GM18867 (cell line): Measurements from ENCODE around the gene PKD2.
"Not testable (repeated sequence)": the region's sequence is repeated elsewhere in the genome, so short reads cannot be mapped to it uniquely, and the experiment has no call there.

Experiments used
- ATAC-seq: cut with Tn5 transposase; IDR thresholded peaks from one replicate; pipeline ENCODE4 v1.9.1; 2021; ENCODE audit warnings: mild to moderate bottlenecking, moderate library complexity; ENCODE audit not compliant: unreplicated experiment

The PKD2 gene

DNA sequence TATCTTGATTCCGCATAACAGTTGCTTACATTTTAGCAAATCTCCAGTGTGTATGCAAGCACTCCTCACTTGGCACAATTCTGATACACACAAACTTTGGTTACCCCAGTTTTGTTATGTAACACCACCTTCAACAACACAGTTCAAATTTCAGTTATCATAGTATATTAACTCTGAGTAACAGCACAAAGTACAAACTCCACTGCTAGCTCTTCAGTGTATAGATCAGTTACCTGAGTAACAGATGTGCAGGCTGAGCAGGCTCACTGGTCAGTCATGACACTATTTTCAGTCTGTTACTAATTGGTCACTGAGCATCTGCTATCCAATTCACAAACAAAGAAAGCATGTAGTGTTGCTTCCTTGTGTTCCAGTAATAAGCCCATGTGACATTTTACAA, 55.4 kb downstream of the PKD2 start:
- ATAC-seq: no peak

DNA sequence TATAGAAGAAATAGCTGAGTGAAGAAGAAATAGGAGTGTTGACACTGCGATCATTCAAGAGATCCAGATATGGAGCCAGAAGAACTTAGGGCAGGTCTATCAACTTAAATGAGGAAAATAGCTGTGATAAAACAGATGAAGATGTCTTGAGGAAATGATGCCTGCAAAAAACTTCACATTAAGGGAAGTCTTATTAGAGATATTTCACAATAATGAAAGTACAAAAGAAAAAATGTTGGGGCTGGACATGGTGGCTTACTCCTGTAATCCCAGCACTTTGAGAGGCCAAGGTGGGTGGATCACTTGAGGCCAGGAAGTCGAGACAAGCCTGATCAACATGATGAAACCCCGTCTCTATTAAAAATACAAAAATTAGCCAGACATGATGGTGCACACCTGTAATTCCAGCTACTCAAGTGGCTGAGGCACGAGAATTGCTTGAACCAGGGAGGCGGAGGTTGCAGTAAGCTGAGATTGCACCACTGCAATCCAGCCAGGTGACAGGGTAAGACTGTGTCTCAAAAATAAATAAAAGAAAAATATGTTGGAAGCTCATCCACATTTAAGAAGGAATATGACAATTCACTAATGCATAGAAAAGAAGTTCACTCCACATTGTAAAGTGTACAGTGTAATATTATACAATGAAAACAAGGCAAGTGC, 56.3 kb downstream of the PKD2 start:
- no peak for ATAC-seq

DNA sequence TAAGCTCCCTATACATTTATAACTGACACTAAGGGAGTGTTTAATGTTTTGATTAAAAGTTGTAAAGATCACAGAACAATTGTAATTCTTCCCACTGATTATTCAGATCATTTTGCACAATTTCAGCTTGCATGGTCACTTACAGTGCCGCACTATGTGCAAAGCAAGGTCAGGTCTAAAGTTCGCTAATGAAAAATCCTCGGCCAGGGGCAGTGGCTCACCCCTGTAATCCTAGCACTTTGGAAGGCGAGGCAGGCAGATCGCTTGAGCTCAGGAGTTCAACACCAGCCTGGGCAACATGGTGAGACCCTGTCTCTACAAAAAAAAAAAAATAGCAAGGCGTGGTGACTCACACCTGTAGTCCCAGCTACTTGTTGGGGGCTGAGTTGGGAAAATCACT, 57.0 kb downstream of the PKD2 start:
- no peak for ATAC-seq

DNA sequence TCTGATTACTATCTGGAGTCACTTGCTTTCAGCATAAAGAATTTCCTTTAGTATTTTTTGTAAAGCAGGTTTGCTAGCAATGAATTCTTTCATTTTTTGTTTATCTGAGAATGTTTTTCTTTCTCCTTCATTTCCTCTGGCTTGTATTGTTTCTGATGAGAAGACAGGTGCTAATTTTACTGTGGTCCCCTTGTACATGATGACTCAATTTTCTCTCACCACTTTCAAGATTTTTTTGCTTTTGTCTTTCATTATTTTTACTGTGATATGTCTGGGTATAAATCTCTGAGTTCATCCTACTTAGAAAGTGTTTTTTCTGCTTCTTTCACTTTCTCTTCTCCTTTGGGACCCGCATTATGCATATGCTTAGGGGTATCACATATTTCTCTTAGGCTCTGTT, 62.6 kb downstream of the PKD2 start:
- no peak for ATAC-seq

DNA sequence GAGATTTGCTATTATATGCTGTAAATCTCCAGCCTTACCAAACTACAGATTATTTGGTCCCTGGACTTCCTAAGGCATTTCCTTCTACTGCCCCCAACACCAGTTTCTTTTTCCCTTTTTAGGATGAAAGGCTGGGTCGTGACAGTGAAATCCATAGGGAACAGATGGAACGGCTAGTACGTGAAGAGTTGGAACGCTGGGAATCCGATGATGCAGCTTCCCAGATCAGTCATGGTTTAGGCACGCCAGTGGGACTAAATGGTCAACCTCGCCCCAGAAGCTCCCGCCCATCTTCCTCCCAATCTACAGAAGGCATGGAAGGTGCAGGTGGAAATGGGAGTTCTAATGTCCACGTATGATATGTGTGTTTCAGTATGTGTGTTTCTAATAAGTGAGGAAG, 67.9 kb downstream of the PKD2 start:
- no peak for ATAC-seq

DNA sequence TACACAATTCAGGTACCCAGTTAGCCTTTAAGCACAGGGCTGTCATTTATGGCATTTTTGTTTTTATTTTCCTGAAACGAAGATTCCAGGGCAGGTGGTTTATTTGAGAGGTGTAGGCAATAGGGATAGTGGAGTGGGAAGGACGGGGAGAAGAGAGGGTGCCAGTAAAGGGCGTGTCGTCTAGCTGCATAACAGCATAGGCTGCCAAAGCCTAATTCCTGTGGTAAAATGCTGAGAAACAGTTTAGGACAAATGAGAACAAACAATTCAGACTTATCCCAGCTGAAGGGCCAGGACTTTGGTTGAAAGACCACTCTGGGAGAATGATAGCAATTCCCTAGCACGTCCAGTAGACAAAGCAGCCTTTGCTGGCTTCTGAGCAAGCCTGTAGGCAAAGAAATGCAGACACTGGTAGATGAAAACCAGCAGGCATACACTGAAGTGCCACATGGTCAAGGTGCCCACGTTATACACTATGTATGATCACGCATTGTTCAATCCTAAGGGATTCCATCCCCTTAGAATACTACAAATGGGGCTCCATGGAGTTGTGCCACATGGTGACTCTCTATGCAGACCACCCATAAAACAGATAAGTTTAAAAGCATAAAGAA, 70.6 kb downstream of the PKD2 start:
- no peak for ATAC-seq

DNA sequence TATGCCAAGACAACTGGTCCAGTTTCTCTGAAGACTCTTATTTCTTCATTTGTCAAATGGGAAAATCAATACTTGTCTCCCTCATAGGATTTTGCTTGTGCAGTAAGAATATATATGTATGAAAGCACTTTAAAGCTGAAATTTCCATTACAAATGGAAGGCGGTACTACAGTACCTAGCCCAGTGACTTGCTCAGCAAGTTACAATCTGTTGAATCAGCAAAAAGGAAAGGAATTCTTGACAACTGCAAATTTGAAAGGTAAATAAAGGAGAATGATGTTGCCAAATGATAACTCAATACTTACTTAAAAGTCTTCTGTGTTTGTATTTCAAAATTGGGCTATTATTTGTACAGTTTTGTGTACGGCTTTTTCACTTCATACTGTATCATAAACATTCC, 71.1 kb downstream of the PKD2 start:
- no peak for ATAC-seq

DNA sequence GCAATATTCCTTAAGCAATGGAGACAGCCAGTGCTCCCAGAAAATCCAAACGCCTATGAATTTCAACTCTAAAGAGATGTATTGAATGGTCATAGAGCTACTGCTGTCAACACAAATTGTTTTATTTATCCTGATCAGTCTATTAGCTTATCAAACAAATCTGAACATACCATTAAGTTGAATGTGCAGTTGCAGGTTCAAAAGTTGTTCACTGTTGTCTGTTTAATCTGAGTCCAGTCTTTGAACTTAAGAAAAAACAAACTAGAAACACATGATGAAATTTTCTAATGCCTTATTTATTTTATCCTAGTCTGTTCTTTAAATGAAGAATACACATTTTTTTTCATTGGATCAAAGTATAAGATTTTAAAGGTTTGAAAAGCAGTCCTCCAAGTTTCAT, 73.2 kb downstream of the PKD2 start:
- no peak for ATAC-seq

DNA sequence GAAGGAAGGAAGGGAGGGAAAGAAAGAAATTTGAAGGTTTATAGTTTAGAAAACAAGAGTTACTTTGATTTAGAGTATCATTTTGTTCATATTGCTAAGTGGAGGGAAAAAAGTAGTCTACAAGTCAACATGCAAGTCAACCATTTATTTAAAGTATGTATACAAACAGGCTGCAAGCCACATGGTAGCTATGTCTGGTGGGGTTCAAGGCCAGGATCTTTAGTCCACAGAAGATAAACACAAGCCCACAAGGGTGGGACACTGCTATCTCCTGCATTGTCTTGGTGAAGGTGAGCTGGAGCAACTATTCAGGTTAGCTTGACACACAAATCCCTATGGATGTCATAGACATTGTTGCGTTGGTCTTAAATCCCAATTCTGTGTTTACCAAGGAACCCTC, 79.6 kb downstream of the PKD2 start:
- no peak for ATAC-seq

DNA sequence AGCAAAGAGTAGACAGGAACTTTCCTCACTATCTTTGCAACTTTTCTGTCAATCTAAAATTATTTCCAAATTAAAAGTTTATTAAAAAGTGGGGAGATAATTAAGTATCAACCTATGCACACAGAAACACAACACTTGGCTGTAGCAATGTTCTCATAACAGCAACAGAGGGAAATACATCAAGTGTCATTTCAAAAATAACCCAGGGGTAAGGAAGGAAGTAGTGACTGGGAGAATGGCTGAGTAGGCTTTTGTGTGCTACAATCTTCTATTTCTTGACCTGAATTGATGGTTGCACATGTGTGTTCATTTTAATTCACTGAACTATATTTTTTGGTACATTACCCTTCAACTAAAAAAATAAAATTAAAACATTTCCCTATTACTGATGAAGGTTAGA, 83.5 kb downstream of the PKD2 start:
- ATAC-seq: no peak

DNA sequence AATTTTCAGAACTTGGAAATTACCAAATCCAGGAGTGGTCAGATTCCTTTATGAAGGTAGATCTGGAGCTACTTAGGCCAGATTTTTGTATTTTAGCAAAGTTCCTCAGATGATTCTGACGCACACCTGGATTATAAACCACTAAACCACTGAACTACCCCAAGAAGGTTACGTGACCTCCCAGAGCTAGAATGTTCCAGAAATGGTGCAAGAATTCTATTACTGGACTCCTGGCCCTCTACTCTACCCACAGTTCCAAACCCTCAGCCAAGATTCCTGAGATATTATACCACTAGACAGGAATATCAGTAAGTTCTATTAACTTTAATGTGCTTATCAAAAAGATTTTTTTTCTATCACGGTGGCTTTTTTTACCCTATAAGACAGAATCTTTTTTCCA, 83.9 kb downstream of the PKD2 start:
- no peak for ATAC-seq

DNA sequence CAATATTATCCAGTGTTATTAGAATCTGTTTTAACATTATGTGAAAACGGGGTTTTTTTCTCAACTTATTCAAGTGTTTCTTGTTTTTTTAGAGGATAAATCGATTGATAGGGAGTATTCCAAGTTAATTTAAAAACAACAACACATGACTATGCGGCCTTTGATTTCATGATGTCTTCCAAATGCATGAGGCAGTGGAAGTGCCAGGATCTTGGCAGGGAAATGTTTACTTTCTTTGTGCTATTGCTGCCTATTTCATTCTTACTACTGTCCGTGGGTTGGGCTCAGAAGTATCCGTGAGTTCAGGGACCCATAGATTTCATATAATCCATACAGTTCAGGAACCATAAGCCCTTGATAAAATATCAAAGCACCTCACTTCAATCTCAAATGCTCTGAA, 86.4 kb downstream of the PKD2 start:
- ATAC-seq: no peak

DNA sequence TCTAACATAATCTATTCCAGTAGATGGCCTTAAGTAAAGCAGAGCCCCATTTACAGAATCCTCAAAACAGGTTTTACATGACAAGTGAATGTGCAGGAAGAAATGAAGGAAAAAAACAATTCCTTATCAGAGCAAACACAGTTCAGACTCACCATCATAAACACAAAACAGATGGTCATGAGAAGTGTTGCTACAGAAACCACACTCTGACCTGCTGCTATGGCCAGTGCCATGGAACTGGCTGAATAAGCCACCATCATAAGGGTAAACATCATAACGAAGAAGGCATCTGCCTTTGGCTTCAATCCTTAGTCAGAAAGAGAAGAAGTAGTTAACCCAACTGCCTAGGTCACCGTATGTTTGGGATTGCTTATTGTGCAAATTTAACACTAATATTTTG, 89.9 kb downstream of the PKD2 start:
- ATAC-seq: no peak

DNA sequence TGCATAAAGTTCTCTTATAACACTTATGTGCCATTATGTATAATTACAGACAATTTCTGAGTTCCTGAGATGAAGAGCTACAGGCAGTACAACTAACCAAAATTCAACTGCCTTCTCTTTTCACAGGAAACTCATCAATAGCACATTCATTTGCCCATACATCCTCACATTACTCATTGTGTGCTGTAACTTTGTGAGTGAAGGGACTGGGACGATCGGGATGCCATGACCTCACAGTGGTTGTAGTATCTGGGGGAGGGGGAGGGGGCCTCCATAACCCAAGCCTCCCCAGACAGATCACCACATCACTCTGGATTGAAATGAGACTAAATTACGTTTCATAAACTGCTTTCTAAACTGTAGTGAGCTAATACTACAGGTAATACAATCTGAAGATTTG, 90.3 kb downstream of the PKD2 start:
- no peak for ATAC-seq

DNA sequence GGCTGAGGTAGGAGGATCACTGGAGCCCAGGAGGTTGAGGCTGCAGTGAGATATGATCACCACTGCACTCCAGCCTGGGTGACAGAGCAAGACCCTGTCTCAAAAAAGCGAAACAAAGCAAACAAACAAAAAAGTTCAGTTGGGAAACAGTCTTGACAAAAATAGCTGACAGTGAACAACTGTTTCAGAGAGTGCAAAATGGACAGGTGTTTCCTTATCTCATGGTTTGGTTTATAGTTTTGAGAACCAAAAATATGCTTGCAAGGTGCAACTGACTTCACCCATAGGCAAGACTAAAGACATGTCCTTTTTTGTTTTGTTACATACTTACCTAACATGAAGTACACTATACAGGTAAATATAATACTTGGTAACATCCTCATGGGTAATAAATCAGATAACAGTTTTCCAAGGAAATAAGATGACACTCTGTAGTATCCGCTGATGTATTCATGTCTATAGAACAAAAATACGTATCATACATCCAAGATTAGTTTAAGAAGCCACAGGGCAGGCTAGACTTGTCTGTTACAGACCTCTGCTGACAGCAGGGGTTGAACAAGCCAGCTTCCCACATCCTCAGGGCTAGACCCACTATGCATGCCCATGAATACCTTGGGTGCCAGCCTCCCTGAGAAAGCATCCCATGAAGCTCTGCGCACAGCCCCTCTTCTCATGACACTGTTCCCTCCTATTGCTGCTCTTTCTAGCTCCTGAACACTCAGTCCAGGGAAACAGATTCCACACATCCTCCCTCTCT, 91.7 kb downstream of the PKD2 start:
- ATAC-seq: peak; percentile 49

DNA sequence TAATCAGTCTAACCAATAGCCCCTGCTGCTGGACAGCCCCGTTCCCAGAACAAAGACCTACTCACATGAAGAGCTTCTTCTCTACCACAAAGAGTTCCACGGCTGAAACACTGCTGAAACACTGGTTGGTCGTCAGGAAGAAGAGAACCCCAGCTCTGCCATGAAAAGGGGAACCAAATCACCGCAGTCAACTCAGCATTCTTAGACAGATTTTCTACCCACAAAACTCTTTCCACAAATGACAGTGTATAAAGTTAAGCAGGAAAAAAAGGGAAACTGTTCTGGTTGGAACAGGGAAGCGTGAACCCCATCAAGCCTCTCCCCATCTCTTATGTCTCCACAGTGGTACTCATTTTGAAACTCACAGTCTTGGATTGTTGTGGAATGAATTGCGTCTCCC, 93.7 kb downstream of the PKD2 start:
- no peak for ATAC-seq

DNA sequence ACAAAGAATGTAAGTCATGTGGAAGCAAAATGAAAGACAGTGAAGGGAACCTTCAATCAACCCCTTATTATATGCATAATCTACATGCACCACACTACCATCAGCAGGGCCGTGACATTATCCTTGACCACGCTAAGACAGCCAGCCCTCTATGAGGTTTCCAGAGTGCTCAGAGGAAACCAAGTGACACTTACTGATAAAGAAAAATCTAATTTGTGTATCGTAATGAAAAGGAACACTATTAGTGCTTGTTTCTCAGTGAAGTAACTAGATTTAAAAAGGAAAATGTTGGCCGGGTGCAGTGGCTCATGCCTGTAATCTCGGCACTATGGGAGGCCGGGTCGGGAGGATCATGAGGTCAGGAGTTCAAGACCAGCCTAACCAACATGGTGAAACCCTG, 94.6 kb downstream of the PKD2 start:
- no peak for ATAC-seq

DNA sequence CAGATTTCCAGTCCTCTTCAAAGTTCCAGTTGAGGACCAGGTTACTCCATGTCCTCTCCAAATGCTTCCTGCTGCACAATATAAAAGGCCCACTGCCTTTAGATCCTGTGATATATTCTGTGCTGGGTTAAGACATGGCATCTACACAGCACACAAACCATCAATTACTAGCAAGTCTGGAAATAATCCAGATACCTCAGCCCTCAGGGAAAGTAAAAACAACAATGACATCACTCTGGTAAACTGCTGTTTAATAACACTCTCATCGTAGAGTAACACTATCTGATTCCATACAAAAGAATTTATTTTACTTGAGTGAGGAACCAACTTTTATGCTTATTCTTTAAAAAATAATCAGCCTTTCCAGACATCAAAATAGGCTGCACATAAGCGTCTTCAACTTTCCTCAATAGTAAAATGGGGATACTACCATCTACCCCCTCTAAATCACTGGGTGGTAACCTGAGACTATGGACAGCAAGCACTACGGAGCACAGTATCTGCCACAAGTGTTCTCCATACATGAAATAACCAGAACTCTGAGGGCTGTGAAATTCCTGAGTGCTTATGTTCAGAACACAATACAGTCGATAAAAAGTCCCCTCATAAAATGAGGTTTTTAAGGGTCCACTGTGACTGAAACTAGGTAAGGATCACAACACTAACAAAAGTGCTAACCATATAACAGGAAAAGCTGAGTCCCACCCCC, 97.6 kb downstream of the PKD2 start:
- no peak for ATAC-seq

DNA sequence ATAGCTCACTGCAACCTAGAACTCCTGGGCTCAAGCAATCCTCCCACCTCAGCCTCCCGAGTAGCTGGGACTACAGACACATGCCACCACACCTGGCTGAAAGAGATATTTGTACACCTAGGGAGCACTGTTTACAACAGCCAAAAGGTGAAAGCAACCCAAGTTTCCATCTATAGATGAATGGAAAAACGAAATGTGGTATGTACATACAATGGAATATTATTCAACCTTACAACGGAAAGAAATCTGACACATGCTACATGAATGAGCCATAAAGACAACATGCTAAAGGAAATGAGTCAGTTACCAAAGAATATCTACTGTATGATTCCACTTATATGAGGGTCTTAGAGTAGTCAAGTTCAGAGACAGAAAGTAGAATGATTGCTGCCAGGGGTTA, 98.8 kb downstream of the PKD2 start:
- no peak for ATAC-seq

DNA sequence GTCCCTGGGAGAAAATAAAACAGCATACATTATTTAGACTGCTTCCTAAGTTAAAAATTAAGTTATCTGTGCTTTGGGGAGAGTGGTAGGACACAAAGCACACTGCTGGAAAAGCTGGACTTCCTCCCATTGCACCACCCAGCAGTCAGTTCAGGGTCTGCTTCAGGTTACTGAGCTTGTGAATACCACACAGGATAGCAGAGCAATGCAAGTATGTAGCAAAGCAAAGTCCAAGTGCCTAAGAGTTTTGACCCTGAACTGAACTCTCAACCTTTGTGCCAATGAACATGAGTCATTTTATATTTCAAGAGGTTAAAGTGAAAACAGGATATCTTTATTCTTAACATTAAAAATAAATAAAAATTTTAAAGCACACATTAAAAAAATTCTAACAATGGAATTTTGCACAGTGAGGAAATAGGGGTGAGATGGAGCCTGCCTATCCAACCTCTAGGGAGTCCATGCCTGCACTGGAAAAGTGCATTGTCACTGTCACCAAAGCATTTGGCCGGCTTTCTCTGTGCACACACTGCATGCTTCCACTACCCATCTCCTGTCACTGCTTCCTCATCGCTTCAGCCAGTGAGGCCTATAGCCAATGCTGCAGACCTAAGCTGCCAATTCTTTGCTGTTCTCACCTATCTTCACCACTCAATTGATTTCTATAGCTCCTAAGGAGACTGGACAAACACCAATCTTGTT, 100.1 kb downstream of the PKD2 start:
- no peak for ATAC-seq

DNA sequence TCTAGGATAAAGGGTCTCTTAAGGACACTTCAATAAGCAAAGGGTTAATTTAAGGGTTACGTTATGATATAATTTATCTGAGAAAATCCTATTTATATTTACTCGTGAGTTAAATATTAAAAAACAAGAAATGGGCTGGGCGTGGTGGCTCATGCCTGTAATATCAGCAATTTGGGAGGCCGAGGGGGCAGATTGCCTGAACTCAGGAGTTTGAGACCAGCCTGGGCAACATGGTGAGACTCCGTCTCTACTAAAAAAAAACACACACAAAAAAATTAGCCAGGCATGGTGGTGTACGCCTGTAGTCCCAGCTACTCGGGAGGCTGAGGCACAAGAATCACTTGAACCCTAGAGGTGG, 100.7 kb downstream of the PKD2 start:
- ATAC-seq: not testable (repeated sequence)
